ENCODE measurements around the gene ZCCHC13.
"Not testable (repeated sequence)": the region's sequence is repeated elsewhere in the genome, so short reads cannot be mapped to it uniquely, and the experiment has no call there.

Gene ZCCHC13

GRCh38 chrX:74304016-74304415 lies at the start of gene ZCCHC13:
ZCCHC13 (plus strand) TSS chrX:74304180; CDS start chrX:74304267, 87 bp downstream.
- Histone ChIP-seq H3K36me3 (ENCODE audit: control insufficient read depth in 1 of 2, insufficient read depth in 2 of 2, low read length in 2 of 2) (no peaks in the 10 kb centered on the region), H3K27me3 (ENCODE audit: low read depth, low read length) (no peaks in the 10 kb centered on the region), H3K4me1 (ENCODE audit: control insufficient read depth in 1 of 2, insufficient read depth in 2 of 2, low read length in 2 of 2) (no peaks in the 10 kb centered on the region), H3K27ac (ENCODE audit: low read length) (no peak within 1 kb of the TSS), H3K9me3 (ENCODE audit: control insufficient read depth in 1 of 2, low read length in 2 of 2) (no peaks in the 10 kb centered on the region), H3K4me3 (ENCODE audit: low read depth in 1 of 2, low read length in 2 of 2) (no peak within 1 kb of the TSS)

GRCh38 chrX:74258111-74258510 lies 45.9 kb upstream of the ZCCHC13 start:
- H3K4me3 ChIP-seq (ENCODE audit: low read depth in 1 of 2, low read length in 2 of 2); H3K27me3 ChIP-seq (ENCODE audit: low read depth, low read length); H3K36me3 ChIP-seq (ENCODE audit: control insufficient read depth in 1 of 2, insufficient read depth in 2 of 2, low read length in 2 of 2); H3K4me1 ChIP-seq (ENCODE audit: control insufficient read depth in 1 of 2, insufficient read depth in 2 of 2, low read length in 2 of 2); H3K27ac ChIP-seq (ENCODE audit: low read length); H3K9me3 ChIP-seq (ENCODE audit: control insufficient read depth in 1 of 2, low read length in 2 of 2): not testable (repeated sequence)

GRCh38 chrX:74259885-74260491 lies 44.0 kb upstream of the ZCCHC13 start:
- no peak overlapping the region for H3K27ac ChIP-seq (ENCODE audit: low read length)
- no peaks in the 10 kb centered on the region for H3K4me1 ChIP-seq (ENCODE audit: control insufficient read depth in 1 of 2, insufficient read depth in 2 of 2, low read length in 2 of 2)
- H3K36me3 ChIP-seq (ENCODE audit: control insufficient read depth in 1 of 2, insufficient read depth in 2 of 2, low read length in 2 of 2) = peaks cover 0 to 5% of the 10 kb centered on the region in 2 donors
- no peak overlapping the region for H3K4me3 ChIP-seq (ENCODE audit: low read depth in 1 of 2, low read length in 2 of 2)
- no peaks in the 10 kb centered on the region for H3K9me3 ChIP-seq (ENCODE audit: control insufficient read depth in 1 of 2, low read length in 2 of 2)
- H3K27me3 ChIP-seq (ENCODE audit: low read depth, low read length) = no peaks in the 10 kb centered on the region

- Histone ChIP-seq H3K4me3 (ENCODE audit: low read depth in 1 of 2, low read length in 2 of 2) (no peak overlapping the region), H3K9me3 (ENCODE audit: control insufficient read depth in 1 of 2, low read length in 2 of 2) (no peaks in the 10 kb centered on the region), H3K27ac (ENCODE audit: low read length) (no peak overlapping the region), H3K27me3 (ENCODE audit: low read depth, low read length) (no peaks in the 10 kb centered on the region), H3K4me1 (ENCODE audit: control insufficient read depth in 1 of 2, insufficient read depth in 2 of 2, low read length in 2 of 2) (no peaks in the 10 kb centered on the region), H3K36me3 (ENCODE audit: control insufficient read depth in 1 of 2, insufficient read depth in 2 of 2, low read length in 2 of 2) (peaks cover 0 to 5% of the 10 kb centered on the region in 2 donors)
These were observed 41.3 kb upstream of the ZCCHC13 start for GRCh38 chrX:74262452-74263209.

GRCh38 chrX:74270393-74270792 lies 33.6 kb upstream of the ZCCHC13 start:
- H3K27me3 ChIP-seq (ENCODE audit: low read depth, low read length) = no peaks in the 10 kb centered on the region
- H3K4me1 ChIP-seq (ENCODE audit: control insufficient read depth in 1 of 2, insufficient read depth in 2 of 2, low read length in 2 of 2) = no peaks in the 10 kb centered on the region
- H3K36me3 ChIP-seq (ENCODE audit: control insufficient read depth in 1 of 2, insufficient read depth in 2 of 2, low read length in 2 of 2) = peaks cover 0 to 13% of the 10 kb centered on the region in 2 donors
- no peak overlapping the region for H3K27ac ChIP-seq (ENCODE audit: low read length)
- no peaks in the 10 kb centered on the region for H3K9me3 ChIP-seq (ENCODE audit: control insufficient read depth in 1 of 2, low read length in 2 of 2)
- no peak overlapping the region for H3K4me3 ChIP-seq (ENCODE audit: low read depth in 1 of 2, low read length in 2 of 2)

- Histone ChIP-seq H3K4me1 (ENCODE audit: control insufficient read depth in 1 of 2, insufficient read depth in 2 of 2, low read length in 2 of 2) (no peaks in the 10 kb centered on the region), H3K9me3 (ENCODE audit: control insufficient read depth in 1 of 2, low read length in 2 of 2) (no peaks in the 10 kb centered on the region), H3K36me3 (ENCODE audit: control insufficient read depth in 1 of 2, insufficient read depth in 2 of 2, low read length in 2 of 2) (peaks cover 4 to 13% of the 10 kb centered on the region in 2 donors), H3K4me3 (ENCODE audit: low read depth in 1 of 2, low read length in 2 of 2) (no peak overlapping the region), H3K27me3 (ENCODE audit: low read depth, low read length) (no peaks in the 10 kb centered on the region), H3K27ac (ENCODE audit: low read length) (no peak overlapping the region)
These were observed 31.8 kb upstream of the ZCCHC13 start for GRCh38 chrX:74272230-74272629.

- Histone ChIP-seq H3K27me3 (ENCODE audit: low read depth, low read length) (no peaks in the 10 kb centered on the region), H3K4me3 (ENCODE audit: low read depth in 1 of 2, low read length in 2 of 2) (no peak overlapping the region), H3K4me1 (ENCODE audit: control insufficient read depth in 1 of 2, insufficient read depth in 2 of 2, low read length in 2 of 2) (no peaks in the 10 kb centered on the region), H3K27ac (ENCODE audit: low read length) (no peak overlapping the region), H3K36me3 (ENCODE audit: control insufficient read depth in 1 of 2, insufficient read depth in 2 of 2, low read length in 2 of 2) (peaks cover 14 to 16% of the 10 kb centered on the region in 2 donors), H3K9me3 (ENCODE audit: control insufficient read depth in 1 of 2, low read length in 2 of 2) (no peaks in the 10 kb centered on the region)
These were observed 29.5 kb upstream of the ZCCHC13 start for GRCh38 chrX:74274516-74274915.

GRCh38 chrX:74277320-74277719 lies 26.7 kb upstream of the ZCCHC13 start:
- H3K36me3 ChIP-seq (ENCODE audit: control insufficient read depth in 1 of 2, insufficient read depth in 2 of 2, low read length in 2 of 2) = peaks cover 22 to 23% of the 10 kb centered on the region in 2 donors
- no peak overlapping the region for H3K4me3 ChIP-seq (ENCODE audit: low read depth in 1 of 2, low read length in 2 of 2)
- no peaks in the 10 kb centered on the region for H3K4me1 ChIP-seq (ENCODE audit: control insufficient read depth in 1 of 2, insufficient read depth in 2 of 2, low read length in 2 of 2)
- no peaks in the 10 kb centered on the region for H3K9me3 ChIP-seq (ENCODE audit: control insufficient read depth in 1 of 2, low read length in 2 of 2)
- no peaks in the 10 kb centered on the region for H3K27me3 ChIP-seq (ENCODE audit: low read depth, low read length)
- no peak overlapping the region for H3K27ac ChIP-seq (ENCODE audit: low read length)

GRCh38 chrX:74277846-74278245 lies 26.1 kb upstream of the ZCCHC13 start:
- peaks cover 0 to under 1% of the 10 kb centered on the region in 2 donors for H3K4me1 ChIP-seq (ENCODE audit: control insufficient read depth in 1 of 2, insufficient read depth in 2 of 2, low read length in 2 of 2)
- H3K27me3 ChIP-seq (ENCODE audit: low read depth, low read length) = no peaks in the 10 kb centered on the region
- no peak overlapping the region for H3K27ac ChIP-seq (ENCODE audit: low read length)
- H3K36me3 ChIP-seq (ENCODE audit: control insufficient read depth in 1 of 2, insufficient read depth in 2 of 2, low read length in 2 of 2) = peaks cover 22 to 23% of the 10 kb centered on the region in 2 donors
- no peak overlapping the region for H3K4me3 ChIP-seq (ENCODE audit: low read depth in 1 of 2, low read length in 2 of 2)
- no peaks in the 10 kb centered on the region for H3K9me3 ChIP-seq (ENCODE audit: control insufficient read depth in 1 of 2, low read length in 2 of 2)

- no peak overlapping the region for H3K4me3 ChIP-seq (ENCODE audit: low read depth in 1 of 2, low read length in 2 of 2)
- no peaks in the 10 kb centered on the region for H3K9me3 ChIP-seq (ENCODE audit: control insufficient read depth in 1 of 2, low read length in 2 of 2)
- peaks cover 19 to 27% of the 10 kb centered on the region in 2 donors for H3K36me3 ChIP-seq (ENCODE audit: control insufficient read depth in 1 of 2, insufficient read depth in 2 of 2, low read length in 2 of 2)
- peaks cover 0 to 26% of the 10 kb centered on the region in 2 donors for H3K4me1 ChIP-seq (ENCODE audit: control insufficient read depth in 1 of 2, insufficient read depth in 2 of 2, low read length in 2 of 2)
- H3K27me3 ChIP-seq (ENCODE audit: low read depth, low read length) = no peaks in the 10 kb centered on the region
- H3K27ac ChIP-seq (ENCODE audit: low read length) = no peak overlapping the region
These were observed 23.2 kb upstream of the ZCCHC13 start for GRCh38 chrX:74280759-74281158.

- Histone ChIP-seq H3K4me1 (ENCODE audit: control insufficient read depth in 1 of 2, insufficient read depth in 2 of 2, low read length in 2 of 2) (peaks cover 0 to 33% of the 10 kb centered on the region in 2 donors), H3K36me3 (ENCODE audit: control insufficient read depth in 1 of 2, insufficient read depth in 2 of 2, low read length in 2 of 2) (peaks cover 15 to 17% of the 10 kb centered on the region in 2 donors), H3K4me3 (ENCODE audit: low read depth in 1 of 2, low read length in 2 of 2) (no peak overlapping the region), H3K27me3 (ENCODE audit: low read depth, low read length) (no peaks in the 10 kb centered on the region), H3K9me3 (ENCODE audit: control insufficient read depth in 1 of 2, low read length in 2 of 2) (no peaks in the 10 kb centered on the region), H3K27ac (ENCODE audit: low read length) (no peak overlapping the region)
These were observed 19.5 kb upstream of the ZCCHC13 start for GRCh38 chrX:74284391-74284952.
